ENCODE data around the gene BPTF.
"Not testable (repeated sequence)": the region's sequence is repeated elsewhere in the genome, so short reads cannot be mapped to it uniquely, and the experiment has no call there.

BPTF gene

GRCh38 chr17:67824735-67825626 lies at the start of gene BPTF:
Gene BPTF, plus strand, starts transcription at chr17:67825503. Its CDS starts 222 bp downstream, at chr17:67825725.
- in situ Hi-C loops (cut with MboI; ENCODE audit: low sequenced_read_pairs), result no loop called here

- in situ Hi-C loops (cut with MboI; ENCODE audit: low sequenced_read_pairs), result no loop called here
These were observed 46.1 kb upstream of the BPTF start for GRCh38 chr17:67779098-67779672.

- in situ Hi-C loops (cut with MboI; ENCODE audit: low sequenced_read_pairs), result no loop called here
These were observed 40.8 kb upstream of the BPTF start for GRCh38 chr17:67784364-67785121.

GRCh38 chr17:67785122-67785477 lies 40.2 kb upstream of the BPTF start:
- in situ Hi-C loops (cut with MboI; ENCODE audit: low sequenced_read_pairs), result no loop called here

- in situ Hi-C loops (cut with MboI; ENCODE audit: low sequenced_read_pairs), result no loop called here
These were observed 39.8 kb upstream of the BPTF start for GRCh38 chr17:67785504-67785903.

GRCh38 chr17:67800495-67800928 lies 24.8 kb upstream of the BPTF start:
- in situ Hi-C loops (cut with MboI; ENCODE audit: low sequenced_read_pairs), result no loop called here

- in situ Hi-C loops (cut with MboI; ENCODE audit: low sequenced_read_pairs), result no loop called here
These were observed 23.6 kb upstream of the BPTF start for GRCh38 chr17:67801626-67802175.

- in situ Hi-C loops (cut with MboI; ENCODE audit: low sequenced_read_pairs), result no loop called here
These were observed 14.8 kb upstream of the BPTF start for GRCh38 chr17:67810464-67810863.

GRCh38 chr17:67812380-67812779 lies 12.9 kb upstream of the BPTF start:
- in situ Hi-C loops (cut with MboI; ENCODE audit: low sequenced_read_pairs), result not testable (repeated sequence)

- in situ Hi-C loops (cut with MboI; ENCODE audit: low sequenced_read_pairs), result no loop called here
These were observed 11.5 kb upstream of the BPTF start for GRCh38 chr17:67813803-67814180.

GRCh38 chr17:67818110-67819002 lies 6.9 kb upstream of the BPTF start:
- in situ Hi-C loops (cut with MboI; ENCODE audit: low sequenced_read_pairs), result no loop called here

- in situ Hi-C loops (cut with MboI; ENCODE audit: low sequenced_read_pairs), result no loop called here
These were observed 5.6 kb upstream of the BPTF start for GRCh38 chr17:67819722-67820121.

- in situ Hi-C loops (cut with MboI; ENCODE audit: low sequenced_read_pairs), result no loop called here
These were observed 3.4 kb upstream of the BPTF start for GRCh38 chr17:67821871-67822367.

GRCh38 chr17:67825627-67826601 lies 611 bp downstream of the BPTF start:
- in situ Hi-C loops (cut with MboI; ENCODE audit: low sequenced_read_pairs), result not testable (repeated sequence)

GRCh38 chr17:67829331-67829730 lies 4.0 kb downstream of the BPTF start:
- in situ Hi-C loops (cut with MboI; ENCODE audit: low sequenced_read_pairs), result no loop called here

- in situ Hi-C loops (cut with MboI; ENCODE audit: low sequenced_read_pairs), result no loop called here
These were observed 5.1 kb downstream of the BPTF start for GRCh38 chr17:67830440-67830839.

- in situ Hi-C loops (cut with MboI; ENCODE audit: low sequenced_read_pairs), result no loop called here
These were observed 6.0 kb downstream of the BPTF start for GRCh38 chr17:67831268-67831667.

- in situ Hi-C loops (cut with MboI; ENCODE audit: low sequenced_read_pairs), result no loop called here
These were observed 7.8 kb downstream of the BPTF start for GRCh38 chr17:67833134-67833533.

All from HL-60/S4 treated with phorbol 12-myristate 13-acetate at 8.2 ng/mL for 4 days and 3 days (cell line).